ENCODE results near the gene ELOB.

- TF ChIP-seq CTCF (IDR thresholded peaks at IDR 0.05 in 4 of 5, conservative IDR thresholded peaks at IDR 0.05 in 1 of 5) (no peak), POLR2A (IDR thresholded peaks at IDR 0.05) (no peak)
Measured at GRCh38 chr16:2734844-2735515, 42.1 kb downstream of the ELOB start.
